OCI-LY7 (cell line): ENCODE data around the gene LSS. TPM values are rescaled to one million over a fixed set of nuclear protein-coding genes. Genes with fewer than 3 reads are reported as not detected.

Source experiments
- BruUV-seq: library from RNA; stranded (reverse); fragments of 400-500 nt; replicated peaks from 2 replicates; lab custom pipeline; 2021; lab: Mats Ljungman, UMichigan
- CTCF ChIA-PET: fragments of 300-600 bp; sonication (Branson Sonifier 250); formaldehyde crosslinking; loops from one replicate; lab custom pipeline; 2022; ENCODE audit warnings: antibody characterized with exemption; ENCODE audit not compliant: unreplicated experiment; lab: Charles Lee
- POLR2A ChIA-PET: fragments of 300-600 bp; sonication (Branson Sonifier 250); formaldehyde crosslinking; loops from one replicate; lab custom pipeline; 2022; ENCODE audit warnings: antibody characterized with exemption; lab: Charles Lee
- DNase-seq: peaks from one replicate; pipeline ENCODE4 v3.0.0-alpha.2; 2015; ENCODE audit warnings: low spot score
- H2AFZ ChIP-seq: fragments of 200-600 bp; sonication (generic), shearing (Covaris generic); 2 replicates; pipeline ENCODE4 v1.6.1; 2014; ENCODE audit warnings: mild to moderate bottlenecking, antibody characterized with exemption, low read length, moderate library complexity
- H3K27ac ChIP-seq: fragments of 200-600 bp; sonication (generic); 2 replicates; pipeline ENCODE4 v1.5.1; 2014; ENCODE audit warnings: mixed run types, low read depth, mild to moderate bottlenecking, moderate library complexity, low read length, inconsistent platforms; ENCODE audit not compliant: poor library complexity, severe bottlenecking
- H3K36me3 ChIP-seq: fragments of 200-600 bp; sonication (generic); 2 replicates; pipeline ENCODE4 v1.6.1; 2014; ENCODE audit warnings: mild to moderate bottlenecking, antibody characterized with exemption, low read length, moderate library complexity, mixed read lengths; ENCODE audit not compliant: insufficient read depth
- H3K4me1 ChIP-seq: fragments of 200-600 bp; sonication (generic); 2 replicates; pipeline ENCODE4 v1.5.1; 2014; ENCODE audit warnings: mild to moderate bottlenecking, low read length; ENCODE audit not compliant: insufficient read depth, poor library complexity, severe bottlenecking
- H3K4me2 ChIP-seq: fragments of 200-600 bp; sonication (generic); 2 replicates; pipeline ENCODE4 v1.6.1; 2014; ENCODE audit warnings: mild to moderate bottlenecking, low read length
- H3K4me3 ChIP-seq: fragments of 200-600 bp; sonication (generic); 2 replicates; pipeline ENCODE4 v1.5.1; 2014; ENCODE audit warnings: mild to moderate bottlenecking, low read depth, low read length; ENCODE audit not compliant: poor library complexity, severe bottlenecking
- H3K79me2 ChIP-seq: fragments of 200-600 bp; sonication (generic); 2 replicates; pipeline ENCODE4 v1.6.1; 2016; ENCODE audit warnings: low read depth, mild to moderate bottlenecking, low read length, moderate library complexity, mixed read lengths; ENCODE audit not compliant: insufficient read depth
- H3K9me2 ChIP-seq: fragments of 200-600 bp; sonication (generic); 2 replicates; pipeline ENCODE4 v1.6.1; 2016; ENCODE audit warnings: mild to moderate bottlenecking, low read length, mixed read lengths; ENCODE audit not compliant: insufficient read depth
- H3K9me3 ChIP-seq: fragments of 200-600 bp; sonication (generic); 2 replicates; pipeline ENCODE4 v1.6.1; 2014; ENCODE audit warnings: mild to moderate bottlenecking, mixed run types, low read length, mixed read lengths
- H4K20me1 ChIP-seq: fragments of 200-600 bp; sonication (generic); 2 replicates; pipeline ENCODE4 v1.6.1; 2014; ENCODE audit warnings: mild to moderate bottlenecking, antibody characterized with exemption, low read length, moderate library complexity, mixed read lengths; ENCODE audit not compliant: insufficient read depth
- EZH2phosphoT487 ChIP-seq: fragments of 200-600 bp; sonication (generic); IDR thresholded peaks from 2 replicates; pipeline ENCODE4 v1.6.1; 2018; ENCODE audit warnings: low read depth, borderline replicate concordance, mild to moderate bottlenecking, mixed run types, antibody characterized with exemption, low read length, moderate library complexity, mixed read lengths
- intact Hi-C: fragments of 100-400 bp; cut with micrococcal nuclease; formaldehyde crosslinking; loops from one replicate; pipeline ENCODE4 v1.10.0; 2022; ENCODE audit not compliant: unreplicated experiment
- total RNA-seq, 2 experiments: library from RNA; depleted of rRNA in 1 of 2; stranded (reverse); fragments of >200 nt in 1 of 2; shearing (Covaris generic) in 1 of 2; gene quantifications; 2 replicates each; pipeline ENCODE4 v1.2.3, GENCODE V29; 2014 to 2022
- TF ChIP-seq, protein P1 (sequence below): fragments of 200-600 bp; sonication (generic); conservative IDR thresholded peaks from 2 replicates; pipeline ENCODE4 v1.5.1; 2014; ENCODE audit warnings: mild to moderate bottlenecking, antibody characterized with exemption, low read length, moderate library complexity, mixed read lengths

Gene LSS
- total RNA-seq, 2 experiments from 2014 or later, result 45.4 to 137 TPM

DNA sequence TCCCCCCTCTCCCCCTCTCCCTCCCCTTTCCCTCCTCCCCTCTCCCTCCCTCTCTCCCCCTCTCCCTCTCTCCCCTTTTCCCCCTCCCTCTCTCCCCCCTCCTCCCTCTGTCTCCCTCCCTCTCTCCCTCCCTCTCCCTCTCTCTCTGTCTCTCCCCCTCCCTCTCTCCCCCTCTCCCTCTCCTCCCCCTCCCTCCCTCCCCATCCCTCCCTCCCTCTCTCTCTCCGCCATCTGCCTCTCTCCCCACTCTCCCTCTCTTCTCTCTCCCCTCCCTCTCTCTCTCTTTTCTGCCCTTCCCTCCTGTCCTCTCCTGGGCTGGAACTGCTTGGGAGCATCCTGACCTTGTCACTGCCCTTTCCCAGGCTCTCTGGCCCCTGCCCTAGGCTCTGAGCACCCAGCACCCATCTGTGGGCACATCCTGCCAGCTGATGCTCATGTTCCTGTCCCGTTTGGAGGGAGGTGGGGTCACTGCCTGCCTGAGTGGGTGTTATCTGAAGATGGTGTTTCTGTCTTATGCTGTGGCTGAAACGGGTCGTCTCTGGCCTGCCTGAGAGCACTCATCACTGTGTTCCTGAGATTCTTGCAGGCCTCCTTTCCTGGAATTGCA lies 84.0 kb downstream of the LSS start:
- Histone ChIP-seq H3K4me3 (no peak overlapping the region), H3K9me3 (no peaks in the 10 kb centered on the region), H3K36me3 (no peaks in the 10 kb centered on the region), H2AFZ (no peak overlapping the region), H4K20me1 (no peaks in the 10 kb centered on the region), H3K4me2 (no peak overlapping the region), H3K9me2 (no peaks in the 10 kb centered on the region), H3K27ac (no peak overlapping the region), H3K79me2 (no peaks in the 10 kb centered on the region), H3K4me1 (no peaks in the 10 kb centered on the region)
- ChIA-PET CTCF (no interaction called here), POLR2A (interaction anchor here (0.6 kb wide), 1 partner anchor 102 kb away, joined by 3 read pairs; no protein-coding TSS in a partner anchor)
- TF ChIP-seq, protein P1, sequence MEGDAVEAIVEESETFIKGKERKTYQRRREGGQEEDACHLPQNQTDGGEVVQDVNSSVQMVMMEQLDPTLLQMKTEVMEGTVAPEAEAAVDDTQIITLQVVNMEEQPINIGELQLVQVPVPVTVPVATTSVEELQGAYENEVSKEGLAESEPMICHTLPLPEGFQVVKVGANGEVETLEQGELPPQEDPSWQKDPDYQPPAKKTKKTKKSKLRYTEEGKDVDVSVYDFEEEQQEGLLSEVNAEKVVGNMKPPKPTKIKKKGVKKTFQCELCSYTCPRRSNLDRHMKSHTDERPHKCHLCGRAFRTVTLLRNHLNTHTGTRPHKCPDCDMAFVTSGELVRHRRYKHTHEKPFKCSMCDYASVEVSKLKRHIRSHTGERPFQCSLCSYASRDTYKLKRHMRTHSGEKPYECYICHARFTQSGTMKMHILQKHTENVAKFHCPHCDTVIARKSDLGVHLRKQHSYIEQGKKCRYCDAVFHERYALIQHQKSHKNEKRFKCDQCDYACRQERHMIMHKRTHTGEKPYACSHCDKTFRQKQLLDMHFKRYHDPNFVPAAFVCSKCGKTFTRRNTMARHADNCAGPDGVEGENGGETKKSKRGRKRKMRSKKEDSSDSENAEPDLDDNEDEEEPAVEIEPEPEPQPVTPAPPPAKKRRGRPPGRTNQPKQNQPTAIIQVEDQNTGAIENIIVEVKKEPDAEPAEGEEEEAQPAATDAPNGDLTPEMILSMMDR, result no peak
- TF ChIP-seq EZH2phosphoT487, result no peak
- BruUV-seq, result no TSS peak
- no peak for DNase-seq
- intact Hi-C loops, result no loop called here

DNA sequence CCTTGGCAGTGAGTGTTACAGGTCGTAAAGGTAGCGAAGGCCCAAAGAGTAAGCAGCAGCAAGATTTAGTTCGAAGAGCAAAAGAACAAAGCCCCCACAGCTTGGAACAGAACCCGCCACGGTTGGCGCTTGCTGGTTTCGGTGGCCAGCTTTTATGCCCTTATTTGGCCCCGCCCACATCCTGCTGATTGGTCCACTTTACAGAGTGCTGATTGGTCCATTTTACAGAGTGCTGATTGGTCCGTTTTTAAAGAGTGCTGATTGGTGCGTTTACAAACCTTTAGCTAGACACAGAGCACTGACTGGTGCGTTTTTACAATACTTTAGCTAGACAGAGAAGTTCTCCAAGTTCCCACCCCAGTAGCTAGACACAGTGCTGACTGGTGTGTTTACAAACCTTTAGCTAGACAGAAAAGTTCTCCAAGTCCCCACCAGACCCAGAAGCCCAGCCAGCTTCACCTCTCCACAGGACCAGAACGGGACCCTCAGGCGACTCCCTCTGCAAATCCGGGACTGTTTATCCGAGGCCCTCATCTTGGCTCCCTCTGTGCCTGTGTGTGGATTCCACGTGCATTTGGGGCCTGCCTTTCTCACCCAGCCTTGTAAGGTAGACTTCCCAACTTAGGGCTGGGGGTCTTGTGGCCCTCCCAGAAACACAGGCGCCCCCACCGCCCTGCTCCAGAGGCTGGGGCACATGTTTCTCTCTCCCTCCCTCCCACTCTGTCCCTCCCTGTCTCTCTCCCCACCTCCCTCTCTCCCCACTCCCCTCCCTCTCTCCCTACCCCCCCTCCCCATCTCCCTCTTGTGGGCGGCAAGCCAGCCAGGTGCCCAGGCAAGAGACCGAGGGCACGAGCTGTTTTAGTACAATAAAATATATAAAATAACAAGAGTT lies 85.7 kb downstream of the LSS start:
- Histone ChIP-seq H4K20me1 (no peaks in the 10 kb centered on the region), H3K4me3 (no peak overlapping the region), H3K79me2 (no peaks in the 10 kb centered on the region), H2AFZ (no peak overlapping the region), H3K27ac (no peak overlapping the region), H3K4me2 (no peak overlapping the region), H3K9me3 (no peaks in the 10 kb centered on the region), H3K36me3 (no peaks in the 10 kb centered on the region), H3K4me1 (no peaks in the 10 kb centered on the region), H3K9me2 (no peaks in the 10 kb centered on the region)
- ChIA-PET POLR2A (interaction anchor here (0.8 kb wide), 1 partner anchor 85 kb away, joined by 5 read pairs; no protein-coding TSS in a partner anchor), CTCF (interaction anchor here (0.6 kb wide), 1 partner anchor 338 kb away, joined by 3 read pairs; no protein-coding TSS in a partner anchor)
- intact Hi-C loops, result no loop called here
- no TSS peak for BruUV-seq
- TF ChIP-seq, protein P1, result no peak
- TF ChIP-seq EZH2phosphoT487, result no peak
- DNase-seq, result no peak
